ENCODE measurements around the gene CCDC8. TPM values are rescaled to one million over a fixed set of nuclear protein-coding genes. Genes with fewer than 3 reads are reported as not detected.
A peak's percentile ranks its signal among the peaks of the same experiment; 100 is the strongest.

Gene CCDC8
- total and polyA plus RNA-seq, 2 experiments from 2014 or later = 74.0 to 127 TPM

GRCh38 chr19:46374536-46375475 is 38.6 kb downstream of the CCDC8 start:
- peaks cover 9% of the 10 kb centered on the region for H3K4me1 ChIP-seq (ENCODE audit: low read depth)
- H3K36me3 ChIP-seq = peaks cover 13% of the 10 kb centered on the region
- no peak for DNase-seq (ENCODE audit: low read depth in 1 of 2, low spot score in 1 of 2)
- no peaks in the 10 kb centered on the region for H3K9me3 ChIP-seq (ENCODE audit: low read depth)
- H3K27ac ChIP-seq = no peak overlapping the region
- TF ChIP-seq, protein P1, sequence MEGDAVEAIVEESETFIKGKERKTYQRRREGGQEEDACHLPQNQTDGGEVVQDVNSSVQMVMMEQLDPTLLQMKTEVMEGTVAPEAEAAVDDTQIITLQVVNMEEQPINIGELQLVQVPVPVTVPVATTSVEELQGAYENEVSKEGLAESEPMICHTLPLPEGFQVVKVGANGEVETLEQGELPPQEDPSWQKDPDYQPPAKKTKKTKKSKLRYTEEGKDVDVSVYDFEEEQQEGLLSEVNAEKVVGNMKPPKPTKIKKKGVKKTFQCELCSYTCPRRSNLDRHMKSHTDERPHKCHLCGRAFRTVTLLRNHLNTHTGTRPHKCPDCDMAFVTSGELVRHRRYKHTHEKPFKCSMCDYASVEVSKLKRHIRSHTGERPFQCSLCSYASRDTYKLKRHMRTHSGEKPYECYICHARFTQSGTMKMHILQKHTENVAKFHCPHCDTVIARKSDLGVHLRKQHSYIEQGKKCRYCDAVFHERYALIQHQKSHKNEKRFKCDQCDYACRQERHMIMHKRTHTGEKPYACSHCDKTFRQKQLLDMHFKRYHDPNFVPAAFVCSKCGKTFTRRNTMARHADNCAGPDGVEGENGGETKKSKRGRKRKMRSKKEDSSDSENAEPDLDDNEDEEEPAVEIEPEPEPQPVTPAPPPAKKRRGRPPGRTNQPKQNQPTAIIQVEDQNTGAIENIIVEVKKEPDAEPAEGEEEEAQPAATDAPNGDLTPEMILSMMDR (IDR thresholded peaks at IDR 0.05; ENCODE audit: low read depth, low read length) = no peak
- no peaks in the 10 kb centered on the region for H3K27me3 ChIP-seq
- no peak overlapping the region for H3K4me3 ChIP-seq

GRCh38 chr19:46373491-46374359 is 39.6 kb downstream of the CCDC8 start:
- Histone ChIP-seq H3K36me3 (peaks cover 13% of the 10 kb centered on the region), H3K9me3 (ENCODE audit: low read depth) (no peaks in the 10 kb centered on the region), H3K27me3 (no peaks in the 10 kb centered on the region), H3K4me3 (no peak overlapping the region), H3K4me1 (ENCODE audit: low read depth) (peaks cover 9% of the 10 kb centered on the region), H3K27ac (peak overlapping the region; percentile 51)
- TF ChIP-seq, protein P1 (IDR thresholded peaks at IDR 0.05; ENCODE audit: low read depth, low read length) = no peak
- no peak for DNase-seq (ENCODE audit: low read depth in 1 of 2, low spot score in 1 of 2)

GRCh38 chr19:46372901-46373490 is 40.4 kb downstream of the CCDC8 start:
- Histone ChIP-seq H3K4me1 (ENCODE audit: low read depth) (peaks cover 3% of the 10 kb centered on the region), H3K27ac (peak overlapping the region; percentile 51), H3K9me3 (ENCODE audit: low read depth) (no peaks in the 10 kb centered on the region), H3K36me3 (peaks cover 13% of the 10 kb centered on the region), H3K27me3 (no peaks in the 10 kb centered on the region), H3K4me3 (no peak overlapping the region)
- TF ChIP-seq, protein P1 (IDR thresholded peaks at IDR 0.05; ENCODE audit: low read depth, low read length) = peak; percentile 43
- DNase-seq (ENCODE audit: low read depth in 1 of 2, low spot score in 1 of 2) = peak in 1 of 2 donors; percentile 45

GRCh38 chr19:46371371-46371901 is 41.9 kb downstream of the CCDC8 start:
- no peaks in the 10 kb centered on the region for H3K4me1 ChIP-seq (ENCODE audit: low read depth)
- no peak for DNase-seq (ENCODE audit: low read depth in 1 of 2, low spot score in 1 of 2)
- no peaks in the 10 kb centered on the region for H3K27me3 ChIP-seq
- H3K9me3 ChIP-seq (ENCODE audit: low read depth) = no peaks in the 10 kb centered on the region
- peaks cover 6% of the 10 kb centered on the region for H3K36me3 ChIP-seq
- H3K27ac ChIP-seq = peak overlapping the region; percentile 23
- TF ChIP-seq, protein P1 (IDR thresholded peaks at IDR 0.05; ENCODE audit: low read depth, low read length) = no peak
- H3K4me3 ChIP-seq = no peak overlapping the region

- H3K9me3 ChIP-seq (ENCODE audit: low read depth) = no peaks in the 10 kb centered on the region
- H3K4me1 ChIP-seq (ENCODE audit: low read depth) = no peaks in the 10 kb centered on the region
- H3K4me3 ChIP-seq = no peak overlapping the region
- H3K36me3 ChIP-seq = peaks cover 5% of the 10 kb centered on the region
- DNase-seq (ENCODE audit: low read depth in 1 of 2, low spot score in 1 of 2) = no peak
- no peak overlapping the region for H3K27ac ChIP-seq
- TF ChIP-seq, protein P1 (IDR thresholded peaks at IDR 0.05; ENCODE audit: low read depth, low read length) = no peak
- no peaks in the 10 kb centered on the region for H3K27me3 ChIP-seq
Observed at GRCh38 chr19:46369817-46370216, 43.5 kb downstream of the CCDC8 start.
